ENCODE measurements around the gene BCAS3.

DNA sequence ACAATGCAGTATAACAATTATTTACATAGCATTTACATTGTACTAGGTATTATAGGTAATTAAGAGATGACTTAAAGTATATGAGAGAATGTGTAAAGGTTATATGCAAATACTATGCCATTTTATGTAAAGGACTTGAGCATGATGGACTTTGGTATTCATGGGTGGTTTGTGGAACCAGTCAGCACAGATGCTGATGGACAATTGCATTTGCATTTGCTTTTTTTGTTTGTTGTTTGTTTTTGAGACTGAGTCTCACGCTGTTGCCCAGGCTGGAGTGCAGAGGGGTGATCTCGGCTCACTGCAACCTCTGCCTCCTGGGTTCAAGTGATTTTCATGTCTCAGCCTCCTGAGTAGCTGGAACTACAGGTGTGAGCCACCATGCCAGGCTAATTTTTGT is 36.0 kb downstream of the BCAS3 start:
- TF ChIP-seq, protein P1, sequence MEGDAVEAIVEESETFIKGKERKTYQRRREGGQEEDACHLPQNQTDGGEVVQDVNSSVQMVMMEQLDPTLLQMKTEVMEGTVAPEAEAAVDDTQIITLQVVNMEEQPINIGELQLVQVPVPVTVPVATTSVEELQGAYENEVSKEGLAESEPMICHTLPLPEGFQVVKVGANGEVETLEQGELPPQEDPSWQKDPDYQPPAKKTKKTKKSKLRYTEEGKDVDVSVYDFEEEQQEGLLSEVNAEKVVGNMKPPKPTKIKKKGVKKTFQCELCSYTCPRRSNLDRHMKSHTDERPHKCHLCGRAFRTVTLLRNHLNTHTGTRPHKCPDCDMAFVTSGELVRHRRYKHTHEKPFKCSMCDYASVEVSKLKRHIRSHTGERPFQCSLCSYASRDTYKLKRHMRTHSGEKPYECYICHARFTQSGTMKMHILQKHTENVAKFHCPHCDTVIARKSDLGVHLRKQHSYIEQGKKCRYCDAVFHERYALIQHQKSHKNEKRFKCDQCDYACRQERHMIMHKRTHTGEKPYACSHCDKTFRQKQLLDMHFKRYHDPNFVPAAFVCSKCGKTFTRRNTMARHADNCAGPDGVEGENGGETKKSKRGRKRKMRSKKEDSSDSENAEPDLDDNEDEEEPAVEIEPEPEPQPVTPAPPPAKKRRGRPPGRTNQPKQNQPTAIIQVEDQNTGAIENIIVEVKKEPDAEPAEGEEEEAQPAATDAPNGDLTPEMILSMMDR (IDR thresholded peaks at IDR 0.05 in 2 of 3, conservative IDR thresholded peaks at IDR 0.05 in 1 of 3; ENCODE audit: borderline replicate concordance in 1 of 3, insufficient read depth in 1 of 3, low read depth in 2 of 3, low read length in 2 of 3) = no peak
- TF ChIP-seq EZH2 (IDR thresholded peaks at IDR 0.05) (no peak), CBX3 (IDR thresholded peaks at IDR 0.05; ENCODE audit: low read depth) (no peak), POLR2A (IDR thresholded peaks at IDR 0.05; ENCODE audit: borderline replicate concordance, extremely low read depth, insufficient read depth, insufficient read length) (no peak), ZFX (IDR thresholded peaks at IDR 0.05) (no peak)
- TF ChIP-seq, protein P2, sequence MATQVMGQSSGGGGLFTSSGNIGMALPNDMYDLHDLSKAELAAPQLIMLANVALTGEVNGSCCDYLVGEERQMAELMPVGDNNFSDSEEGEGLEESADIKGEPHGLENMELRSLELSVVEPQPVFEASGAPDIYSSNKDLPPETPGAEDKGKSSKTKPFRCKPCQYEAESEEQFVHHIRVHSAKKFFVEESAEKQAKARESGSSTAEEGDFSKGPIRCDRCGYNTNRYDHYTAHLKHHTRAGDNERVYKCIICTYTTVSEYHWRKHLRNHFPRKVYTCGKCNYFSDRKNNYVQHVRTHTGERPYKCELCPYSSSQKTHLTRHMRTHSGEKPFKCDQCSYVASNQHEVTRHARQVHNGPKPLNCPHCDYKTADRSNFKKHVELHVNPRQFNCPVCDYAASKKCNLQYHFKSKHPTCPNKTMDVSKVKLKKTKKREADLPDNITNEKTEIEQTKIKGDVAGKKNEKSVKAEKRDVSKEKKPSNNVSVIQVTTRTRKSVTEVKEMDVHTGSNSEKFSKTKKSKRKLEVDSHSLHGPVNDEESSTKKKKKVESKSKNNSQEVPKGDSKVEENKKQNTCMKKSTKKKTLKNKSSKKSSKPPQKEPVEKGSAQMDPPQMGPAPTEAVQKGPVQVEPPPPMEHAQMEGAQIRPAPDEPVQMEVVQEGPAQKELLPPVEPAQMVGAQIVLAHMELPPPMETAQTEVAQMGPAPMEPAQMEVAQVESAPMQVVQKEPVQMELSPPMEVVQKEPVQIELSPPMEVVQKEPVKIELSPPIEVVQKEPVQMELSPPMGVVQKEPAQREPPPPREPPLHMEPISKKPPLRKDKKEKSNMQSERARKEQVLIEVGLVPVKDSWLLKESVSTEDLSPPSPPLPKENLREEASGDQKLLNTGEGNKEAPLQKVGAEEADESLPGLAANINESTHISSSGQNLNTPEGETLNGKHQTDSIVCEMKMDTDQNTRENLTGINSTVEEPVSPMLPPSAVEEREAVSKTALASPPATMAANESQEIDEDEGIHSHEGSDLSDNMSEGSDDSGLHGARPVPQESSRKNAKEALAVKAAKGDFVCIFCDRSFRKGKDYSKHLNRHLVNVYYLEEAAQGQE (IDR thresholded peaks at IDR 0.05; ENCODE audit: low read depth) = no peak

Measured in HCT116 (cell line).